ENCODE data around the gene CGB5. TPM values are rescaled to one million over a fixed set of nuclear protein-coding genes. Genes with fewer than 3 reads are reported as not detected.

Gene CGB5
- total and polyA plus RNA-seq, 2 donors (not counting 1 experiment from before 2014, with no cell fraction given) = not detected

DNA sequence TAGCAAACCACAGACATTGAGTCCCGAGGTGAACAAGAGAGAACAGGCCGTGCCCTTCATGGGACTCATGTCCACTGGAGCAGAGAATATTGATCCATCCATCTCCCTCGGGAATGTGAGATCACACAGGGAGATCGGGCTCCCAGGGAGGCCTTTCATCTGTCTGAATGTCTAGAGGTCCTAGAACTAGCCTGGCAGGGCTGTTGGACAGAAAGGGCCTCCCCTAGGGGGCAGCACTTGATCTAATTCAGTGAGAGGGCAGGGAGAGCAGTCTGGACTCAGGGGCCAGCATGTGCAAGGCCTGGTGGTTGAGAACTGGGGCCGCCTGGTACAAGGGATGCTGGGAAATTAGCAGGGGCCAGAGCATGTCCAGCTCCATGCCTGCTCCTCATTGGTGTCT is 45.7 kb upstream of the CGB5 start:
- Mint-ChIP-seq H3K27me3 (no peaks in the 10 kb centered on the region), H3K27ac (no peak overlapping the region), H3K4me3 (no peak overlapping the region), H3K9me3 (ENCODE audit: insufficient read depth) (no peaks in the 10 kb centered on the region), H3K4me1 (peaks cover 23% of the 10 kb centered on the region)
- Histone ChIP-seq H3K79me2 (ENCODE audit: control insufficient read depth, insufficient read depth, low read length) (peaks cover 52% of the 10 kb centered on the region), H3K27me3 (replicated peaks in 1 of 4; ENCODE audit: control extremely low read depth in 1 of 4, control insufficient read depth in 3 of 4, insufficient read depth in 4 of 4, low read length in 3 of 4) (no peaks in the 10 kb centered on the region), H3K36me3 (replicated peaks in 1 of 2; ENCODE audit: control extremely low read depth in 1 of 2, control insufficient read depth in 1 of 2, extremely low read depth in 1 of 2, insufficient read depth in 2 of 2, low read length in 1 of 2) (peaks cover 0 to 3% of the 10 kb centered on the region in 2 experiments), H3K27ac (ENCODE audit: low read length in 2 of 2) (no peak overlapping the region), H3K9me3 (ENCODE audit: control extremely low read depth in 1 of 3, control insufficient read depth in 2 of 3, insufficient read depth in 1 of 3, low read length in 2 of 3) (no peaks in the 10 kb centered on the region), H3K4me3 (ENCODE audit: control extremely low read depth in 1 of 5, extremely low read depth in 1 of 5, insufficient read depth in 1 of 5, low read depth in 2 of 5, low read length in 4 of 5) (no peak overlapping the region), H3K4me2 (replicated peaks; ENCODE audit: low read depth, low read length, poor library complexity, severe bottlenecking) (no peak overlapping the region), H3K9ac (ENCODE audit: low read length) (no peak overlapping the region), H4K20me1 (ENCODE audit: control insufficient read depth, insufficient read depth, low read length, poor library complexity, severe bottlenecking) (peaks cover 20% of the 10 kb centered on the region), H2AFZ (ENCODE audit: insufficient read depth, low read depth, low read length, poor library complexity, severe bottlenecking) (no peak overlapping the region), H3K4me1 (ENCODE audit: control insufficient read depth in 2 of 2, insufficient read depth in 2 of 2, low read length in 2 of 2) (peaks cover 6 to 18% of the 10 kb centered on the region in 2 donors)
- ChIA-PET CTCF (interaction anchor here (0.6 to 2.2 kb wide), 10 partner anchors 10 to 534 kb away, joined by 3 to 10 read pairs (median 5); no protein-coding TSS in a partner anchor), POLR2A (interaction anchor here (0.7 kb wide), 1 partner anchor 22 kb away, joined by 4 read pairs; no protein-coding TSS in a partner anchor)
- TF ChIP-seq, protein P1, sequence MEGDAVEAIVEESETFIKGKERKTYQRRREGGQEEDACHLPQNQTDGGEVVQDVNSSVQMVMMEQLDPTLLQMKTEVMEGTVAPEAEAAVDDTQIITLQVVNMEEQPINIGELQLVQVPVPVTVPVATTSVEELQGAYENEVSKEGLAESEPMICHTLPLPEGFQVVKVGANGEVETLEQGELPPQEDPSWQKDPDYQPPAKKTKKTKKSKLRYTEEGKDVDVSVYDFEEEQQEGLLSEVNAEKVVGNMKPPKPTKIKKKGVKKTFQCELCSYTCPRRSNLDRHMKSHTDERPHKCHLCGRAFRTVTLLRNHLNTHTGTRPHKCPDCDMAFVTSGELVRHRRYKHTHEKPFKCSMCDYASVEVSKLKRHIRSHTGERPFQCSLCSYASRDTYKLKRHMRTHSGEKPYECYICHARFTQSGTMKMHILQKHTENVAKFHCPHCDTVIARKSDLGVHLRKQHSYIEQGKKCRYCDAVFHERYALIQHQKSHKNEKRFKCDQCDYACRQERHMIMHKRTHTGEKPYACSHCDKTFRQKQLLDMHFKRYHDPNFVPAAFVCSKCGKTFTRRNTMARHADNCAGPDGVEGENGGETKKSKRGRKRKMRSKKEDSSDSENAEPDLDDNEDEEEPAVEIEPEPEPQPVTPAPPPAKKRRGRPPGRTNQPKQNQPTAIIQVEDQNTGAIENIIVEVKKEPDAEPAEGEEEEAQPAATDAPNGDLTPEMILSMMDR (IDR thresholded peaks at IDR 0.05) = peak; percentile 18
- no peak for TF ChIP-seq EZH2 (IDR thresholded peaks at IDR 0.05; ENCODE audit: borderline replicate concordance, insufficient read depth, low read depth, low read length, poor library complexity, severe bottlenecking)
- intact Hi-C loops (cut with micrococcal nuclease) = loop anchor here (10.0 kb wide), 1 partner anchor 117 kb away; the partner anchor contains the start of genes C19orf73, LIN7B and PPFIA3
- 91% methylated on average over 5 of the region's 5 CpGs for WGBS (ENCODE audit: insufficient coverage)
- no peak for ATAC-seq (ENCODE audit: low read depth)
- DNase-seq = no peak
